Fibroblast of the aortic adventitia (primary cell): Measurements from ENCODE around the gene TCF12. TPM values are rescaled to one million over a fixed set of nuclear protein-coding genes. Genes with fewer than 3 reads are reported as not detected.

ENCODE experiments used
- DNase-seq: peaks from one replicate; pipeline ENCODE4 v3.0.0-alpha.2; 2010; ENCODE audit warnings: low read depth
- H3K4me3 ChIP-seq: 2 replicates; pipeline ENCODE4 v1.5.1; 2011; ENCODE audit warnings: low read depth, mild to moderate bottlenecking, control low read depth, low read length, moderate library complexity
- CTCF ChIP-seq: IDR thresholded peaks from 2 replicates; pipeline ENCODE4 v1.5.1; 2011; ENCODE audit warnings: mild to moderate bottlenecking, low read length, control low read depth, inconsistent platforms; ENCODE audit not compliant: insufficient read depth
- total RNA-seq: library from RNA; depleted of rRNA; stranded (reverse); fragments of >200 nt; gene quantifications from 2 replicates; pipeline ENCODE4 v1.2.3, GENCODE V29; 2012; ENCODE audit warnings: low replicate concordance

Gene TCF12
- total RNA-seq, 1 donor, result 89.2 TPM

- no peak for DNase-seq
- no peak overlapping the region for H3K4me3 ChIP-seq
- no peak for TF ChIP-seq CTCF
Measured at GRCh38 chr15:57122080-57122840, 203.8 kb downstream of the TCF12 start.

- DNase-seq, result no peak
- H3K4me3 ChIP-seq, result no peak overlapping the region
- no peak for TF ChIP-seq CTCF
Measured at GRCh38 chr15:57124036-57124435, 205.6 kb downstream of the TCF12 start.

GRCh38 chr15:57129064-57129463, 210.6 kb downstream of the TCF12 start:
- TF ChIP-seq CTCF, result no peak
- no peak overlapping the region for H3K4me3 ChIP-seq
- no peak for DNase-seq

DNA sequence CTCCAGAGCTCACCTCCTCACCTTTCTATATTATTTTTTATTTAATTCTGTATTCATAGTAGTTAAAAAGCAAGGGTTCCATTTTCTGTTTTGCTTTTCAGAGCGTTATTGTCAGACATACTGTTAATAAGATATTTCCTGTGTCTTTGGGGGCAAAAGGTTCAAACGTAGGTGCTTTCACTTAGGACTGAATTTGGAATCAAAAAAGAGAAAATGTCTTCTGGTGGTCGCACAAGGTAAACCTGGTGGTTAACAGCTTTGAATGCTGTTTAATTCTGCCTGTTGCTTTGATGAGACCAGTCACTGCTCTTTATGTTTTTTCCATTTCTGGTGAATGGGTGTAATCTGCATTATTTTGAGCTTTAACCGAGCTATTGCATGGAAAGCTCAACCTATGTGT, 212.5 kb downstream of the TCF12 start:
- no peak overlapping the region for H3K4me3 ChIP-seq
- DNase-seq, result no peak
- TF ChIP-seq CTCF, result no peak

DNA sequence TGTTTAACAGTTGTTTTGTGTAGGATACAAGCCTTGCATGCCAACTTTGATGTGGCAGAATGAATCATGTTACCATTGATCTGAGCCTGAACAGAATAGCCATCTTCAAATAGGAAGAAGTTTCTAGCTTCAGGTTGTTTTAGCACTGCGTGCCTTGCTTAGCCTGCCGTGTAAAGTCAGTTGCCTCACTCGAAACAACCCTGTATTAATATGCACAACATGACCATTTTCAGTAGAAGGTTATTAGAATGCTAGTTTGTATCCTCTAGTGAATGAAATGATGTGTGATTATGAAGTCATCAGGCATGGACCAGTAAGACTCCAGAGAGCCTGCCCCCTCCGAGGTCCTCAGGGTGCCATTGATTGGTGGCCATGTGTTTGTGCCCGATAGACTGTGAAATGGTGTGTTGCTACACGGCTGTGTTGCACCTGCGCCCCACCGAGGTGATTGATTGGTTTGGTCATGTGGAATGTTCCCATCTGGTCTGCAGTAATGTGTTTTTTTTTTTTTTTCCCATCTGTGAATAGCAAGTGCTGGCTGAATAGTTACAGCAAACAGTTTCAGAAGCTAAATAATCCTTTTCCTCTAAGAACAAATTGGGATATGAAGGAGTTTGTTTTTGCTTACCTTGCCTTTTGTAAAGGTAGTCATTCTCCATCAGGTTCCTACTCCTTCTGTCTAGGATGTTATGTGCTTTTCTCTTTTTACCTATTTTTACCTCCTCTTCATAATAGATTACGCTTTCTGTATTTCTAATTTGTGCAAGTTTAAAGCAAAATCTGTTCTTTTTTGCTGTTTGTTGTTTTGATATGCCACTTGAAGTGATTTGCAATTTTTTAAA, 214.9 kb downstream of the TCF12 start:
- no peak overlapping the region for H3K4me3 ChIP-seq
- TF ChIP-seq CTCF, result no peak
- DNase-seq, result no peak

DNA sequence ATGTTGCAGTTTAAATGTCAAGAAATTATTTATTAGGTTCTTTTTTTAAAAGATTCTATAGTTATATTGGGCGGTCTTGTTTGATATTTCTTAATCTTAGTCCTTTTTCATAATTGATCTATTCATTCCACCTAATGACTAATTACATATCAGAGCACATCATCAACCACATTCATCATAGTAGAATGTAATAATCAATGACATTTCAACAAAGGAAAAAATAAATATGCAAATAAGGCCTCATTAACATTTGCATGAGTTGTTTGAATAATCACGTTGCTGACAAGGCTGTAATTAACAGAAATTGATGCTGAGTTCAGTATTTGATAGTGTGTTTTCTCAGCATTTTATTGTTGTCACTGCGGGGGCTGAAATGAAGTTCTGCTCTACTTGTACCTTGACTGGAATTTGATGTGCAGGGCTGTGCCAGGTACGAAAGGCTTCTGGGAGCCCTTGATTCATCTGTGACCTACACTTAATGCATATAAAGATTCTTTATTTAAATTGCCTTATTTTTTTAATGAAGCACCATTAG, 215.7 kb downstream of the TCF12 start:
- DNase-seq, result no peak
- no peak overlapping the region for H3K4me3 ChIP-seq
- no peak for TF ChIP-seq CTCF
